H1 (cell line): Measurements from ENCODE around the gene ST6GALNAC3. TPM values are rescaled to one million over a fixed set of nuclear protein-coding genes. Genes with fewer than 3 reads are reported as not detected.

Experiments
- CTBP2 ChIP-seq: IDR thresholded peaks from 2 replicates; pipeline ENCODE4 v1.7.0; 2011; ENCODE audit warnings: borderline replicate concordance, mild to moderate bottlenecking, moderate library complexity, mixed read lengths, low read length; ENCODE audit not compliant: insufficient read depth, insufficient read length
- CTCF ChIP-seq, 3 experiments: IDR thresholded peaks; 1 replicate in 2 of 3; 2 replicates in 1 of 3; pipeline versions ENCODE4 v1.5.1 to v1.6.1; 2011; ENCODE audit warnings: low read length in 3 of 3, mild to moderate bottlenecking in 3 of 3, inconsistent platforms in 2 of 3, low read depth in 1 of 3, moderate library complexity in 1 of 3; ENCODE audit not compliant: insufficient read depth in 1 of 3; ENCODE audit errors: control extremely low read depth in 1 of 3
- FOSL1 ChIP-seq: IDR thresholded peaks from 2 replicates; pipeline ENCODE4 v1.6.1; 2011; ENCODE audit warnings: mild to moderate bottlenecking, low read depth, low read length, moderate library complexity; ENCODE audit not compliant: insufficient read depth
- KDM4A ChIP-seq: IDR thresholded peaks from one replicate; pipeline ENCODE4 v1.7.1; 2012; ENCODE audit warnings: low read depth, mild to moderate bottlenecking, moderate library complexity, low read length, inconsistent platforms; ENCODE audit not compliant: severe bottlenecking
- NRF1 ChIP-seq: IDR thresholded peaks from 2 replicates; pipeline ENCODE4 v1.6.1; 2011; ENCODE audit warnings: mild to moderate bottlenecking, low read depth, low read length, improper control_type of control experiment
- POU5F1 ChIP-seq: IDR thresholded peaks from 2 replicates; pipeline ENCODE4 v1.6.1; 2011; ENCODE audit warnings: low read depth, mild to moderate bottlenecking, low read length, moderate library complexity
- RBBP5 ChIP-seq: IDR thresholded peaks from 2 replicates; pipeline ENCODE4 v1.7.1; 2012; ENCODE audit warnings: low read depth, mild to moderate bottlenecking, inconsistent platforms, low read length, moderate library complexity, borderline replicate concordance
- RNF2 ChIP-seq: fragments of 200-900, 300-1000 bp; sonication (generic); IDR thresholded peaks from 2 replicates; pipeline ENCODE4 v1.7.1; 2016; ENCODE audit warnings: borderline replicate concordance, low read depth, mild to moderate bottlenecking, antibody characterized with exemption, low read length; ENCODE audit not compliant: poor library complexity, severe bottlenecking; ENCODE audit errors: missing control alignments
- polyA plus RNA-seq, 7 experiments: library from polyadenylated mRNA; depleted of rRNA in 3 of 7; stranded (reverse) in 5 of 7; unstranded in 2 of 7; fragments of >200 nt in 5 of 7; fragments of 200-250 nt in 2 of 7; gene quantifications; 1 replicate in 5 of 7; 2 replicates in 1 of 7; 4 replicates in 1 of 7; pipeline versions ENCODE4 v1.2.1 to v1.2.3, GENCODE V29; 2011 to 2013; ENCODE audit warnings: missing spikeins in 2 of 7, mixed read lengths in 2 of 7
- total RNA-seq: library from RNA; stranded (reverse); fragmentation: NEBNext Ultra II Directional; extraction: Animal tissue kit (Norgen Biotek cat#: 25700); gene quantifications from 2 replicates; pipeline ENCODE4 v1.2.1, GENCODE V29; 2021

ST6GALNAC3 gene
- total and polyA plus RNA-seq, 2 of the 8 experiments (the other 6 are each of a cell fraction or from before 2014, with no cell fraction given): 4.9 to 19.0 TPM

GRCh38 chr1:76177615-76178014, 103.1 kb downstream of the ST6GALNAC3 start (continued):
- TF ChIP-seq CTBP2 (no peak), KDM4A (no peak), RNF2 (no peak), NRF1 (no peak), FOSL1 (no peak), POU5F1 (no peak), RBBP5 (no peak), CTCF (IDR thresholded peaks at IDR 0.05; ENCODE audit: control extremely low read depth in 1 of 3, insufficient read depth in 1 of 3, low read depth in 1 of 3, low read length in 3 of 3) (no peak)
